K562 (cell line): ENCODE data around the gene PIH1D1. TPM values are rescaled to one million over a fixed set of nuclear protein-coding genes. Genes with fewer than 3 reads are reported as not detected.

Source experiments
- ATAC-seq: fragments of 200-7000 bp; cut with Tn5 transposase; 3 replicates; pipeline ENCODE4 v1.9.1; 2020; ENCODE audit warnings: moderate library complexity
- BruUV-seq: library from RNA; stranded (reverse); fragments of 400-500 nt; replicated peaks from 2 replicates; lab custom pipeline; 2021; lab: Mats Ljungman, UMichigan
- CTCF ChIA-PET: fragments of 300-600 bp; formaldehyde crosslinking; extraction: SDS; loops from one replicate; lab custom pipeline; 2021; ENCODE audit warnings: low intra/inter-chr PET ratio; lab: Yijun Ruan, JAX
- POLR2A ChIA-PET: fragments of 300-600, 350-650 bp; sonication (Branson Sonifier 250); formaldehyde crosslinking; extraction: SDS; loops from one replicate; lab custom pipeline; 2021; ENCODE audit warnings: antibody characterized with exemption, inconsistent platforms; lab: Yijun Ruan, JAX
- DNase-seq, 4 experiments: peaks; one replicate each; pipeline versions ENCODE4 v3.0.0 to v3.0.0-alpha.2; 2011 to 2018; ENCODE audit warnings: low spot score in 3 of 4, mixed read lengths in 3 of 4; ENCODE audit errors: extremely low read depth in 1 of 4
- FAIRE-seq: peaks from 2 replicates; lab custom pipeline; 2011; peaks lifted over from hg19 to GRCh38; lab: Jason Lieb, UNC
- H2AFZ ChIP-seq: 2 replicates; pipeline ENCODE4 v1.6.0; 2011; ENCODE audit warnings: low read depth, low read length, control low read depth, inconsistent platforms
- H3K27ac ChIP-seq: fragments of 200-600 bp; 3 replicates; pipeline ENCODE4 v1.8.0; 2011; ENCODE audit warnings: low read depth, mild to moderate bottlenecking, control low read depth, inconsistent platforms, low read length, moderate library complexity, mixed read lengths; ENCODE audit errors: extremely low read depth
- H3K27me3 ChIP-seq, 2 experiments: fragments of 300-600 bp in 1 of 2; 2 replicates in 1 of 2; 3 replicates in 1 of 2; pipeline versions ENCODE4 v1.6.0 to v1.8.0; 2011; ENCODE audit warnings: inconsistent platforms in 2 of 2, low read length in 2 of 2, mild to moderate bottlenecking in 1 of 2, mixed read lengths in 1 of 2, moderate library complexity in 1 of 2; ENCODE audit not compliant: control insufficient read depth in 2 of 2, insufficient read depth in 2 of 2
- H3K36me3 ChIP-seq: fragments of 300-600 bp; 3 replicates; pipeline ENCODE4 v1.8.0; 2011; ENCODE audit warnings: mild to moderate bottlenecking, low read length, inconsistent platforms; ENCODE audit not compliant: control insufficient read depth, insufficient read depth
- H3K4me1 ChIP-seq, 2 experiments: fragments of 200-600 bp in 1 of 2; replicated peaks in 1 of 2; 2 replicates in 1 of 2; 3 replicates in 1 of 2; pipeline versions ENCODE4 v1.5.1 to v1.8.0; 2011; ENCODE audit warnings: inconsistent platforms in 2 of 2, low read length in 2 of 2, mild to moderate bottlenecking in 1 of 2, mixed read lengths in 1 of 2, moderate library complexity in 1 of 2; ENCODE audit not compliant: control insufficient read depth in 2 of 2, insufficient read depth in 2 of 2
- H3K4me2 ChIP-seq: 2 replicates; pipeline ENCODE4 v1.6.1; 2011; ENCODE audit warnings: low read length, control low read depth, inconsistent platforms, mixed read lengths; ENCODE audit not compliant: insufficient read depth
- H3K4me3 ChIP-seq: fragments of 200-600 bp; sonication (generic), shearing (Covaris generic); 2 replicates; pipeline ENCODE4 v1.5.1; 2016; ENCODE audit warnings: control low read depth, inconsistent platforms
- H3K79me2 ChIP-seq: fragments of 200-600 bp; 3 replicates; pipeline ENCODE4 v1.8.0; 2011; ENCODE audit warnings: low read length, inconsistent platforms; ENCODE audit not compliant: control insufficient read depth, insufficient read depth
- H3K9ac ChIP-seq, 2 experiments: 2 replicates each; pipeline versions ENCODE4 v1.6.0 to v1.6.1; 2011; ENCODE audit warnings: low read depth in 2 of 2, low read length in 2 of 2, control low read depth in 1 of 2, inconsistent platforms in 1 of 2, mild to moderate bottlenecking in 1 of 2, mixed read lengths in 1 of 2; ENCODE audit not compliant: insufficient read depth in 1 of 2
- H3K9me1 ChIP-seq: one replicate; pipeline ENCODE4 v1.6.0; 2011; ENCODE audit warnings: inconsistent platforms, mild to moderate bottlenecking, low read length, moderate library complexity; ENCODE audit not compliant: control insufficient read depth, insufficient read depth
- H3K9me3 ChIP-seq: replicated peaks from 2 replicates; pipeline ENCODE4 v1.5.1; 2011; ENCODE audit warnings: low read depth, low read length, inconsistent platforms; ENCODE audit not compliant: control insufficient read depth, insufficient read depth
- H4K20me1 ChIP-seq: replicated peaks from 2 replicates; pipeline ENCODE4 v1.6.1; 2011; ENCODE audit warnings: low read length, inconsistent platforms, mixed read lengths; ENCODE audit not compliant: control insufficient read depth, insufficient read depth
- BCOR ChIP-seq: fragments of 450-650 bp; IDR thresholded peaks from 2 replicates; pipeline ENCODE4 v1.6.1; 2016
- ETS2 ChIP-seq: IDR thresholded peaks from 2 replicates; pipeline ENCODE4 v1.6.1; 2016; ENCODE audit warnings: borderline replicate concordance, missing genetic modification characterization, mild to moderate bottlenecking, moderate library complexity, missing compliant biosample characterization; ENCODE audit not compliant: poor library complexity, severe bottlenecking
- FOXK1 ChIP-seq: sonication (generic); formaldehyde crosslinking; IDR thresholded peaks from 2 replicates; pipeline ENCODE4 v1.8.0; 2022; ENCODE audit warnings: missing genetic modification reagents, mild to moderate bottlenecking, borderline replicate concordance
- GABPB1 ChIP-seq: sonication (generic); formaldehyde crosslinking; IDR thresholded peaks from 2 replicates; pipeline ENCODE4 v1.8.0; 2022; ENCODE audit warnings: mild to moderate bottlenecking, missing genetic modification reagents
- MED1 ChIP-seq: sonication (generic); formaldehyde crosslinking; IDR thresholded peaks from 2 replicates; pipeline ENCODE4 v1.8.1; 2023; ENCODE audit warnings: missing genetic modification reagents, borderline replicate concordance
- MXI1 ChIP-seq: IDR thresholded peaks from 2 replicates; pipeline ENCODE4 v1.6.1; 2011; ENCODE audit warnings: low read depth, mild to moderate bottlenecking, improper control_type of control experiment, low read length
- NCOA2 ChIP-seq, 2 experiments: fragments of 450-650 bp; IDR thresholded peaks; 2 replicates each; pipeline ENCODE4 v1.6.1; 2018; ENCODE audit warnings: mild to moderate bottlenecking in 2 of 2, moderate library complexity in 1 of 2; ENCODE audit not compliant: partially characterized antibody in 2 of 2
- POLR2A ChIP-seq: fragments of 450-650 bp; conservative IDR thresholded peaks from 2 replicates; pipeline ENCODE4 v1.6.1; 2016
- SPI1 ChIP-seq: IDR thresholded peaks from 2 replicates; pipeline ENCODE4 v1.6.1; 2011; ENCODE audit warnings: low read depth, low read length, control low read depth, borderline replicate concordance
- TRIM25 ChIP-seq: fragments of 450-650 bp; IDR thresholded peaks from 2 replicates; pipeline ENCODE4 v1.7.0; 2016; ENCODE audit warnings: borderline replicate concordance
- ZNF12 ChIP-seq: sonication (generic); formaldehyde crosslinking; IDR thresholded peaks from 2 replicates; pipeline ENCODE4 v1.4.0; 2020; ENCODE audit warnings: mild to moderate bottlenecking, missing genetic modification reagents
- ZNF282 ChIP-seq: sonication (generic); formaldehyde crosslinking; IDR thresholded peaks from 2 replicates; pipeline ENCODE4 v1.8.1; 2023; ENCODE audit warnings: missing genetic modification reagents
- ZNF407 ChIP-seq: fragments of 450-650 bp; IDR thresholded peaks from 2 replicates; pipeline ENCODE4 v1.6.1; 2016; ENCODE audit warnings: low read depth
- ZNF695 ChIP-seq: fragments of 450-650 bp; formaldehyde crosslinking; IDR thresholded peaks from 2 replicates; pipeline ENCODE4 v1.4.0; 2020; ENCODE audit warnings: mild to moderate bottlenecking, moderate library complexity
- WGBS: fragments of 100-300 bp; shearing (Covaris generic); methylation state at CpG from one replicate; pipeline ENCODE4 v1.1.6; 2016; ENCODE audit warnings: low coverage, mixed read lengths; ENCODE audit not compliant: insufficient coverage; ENCODE audit errors: missing lambda C conversion rate; 5-methylcytosine and 5-hydroxymethylcytosine counted together
- in situ Hi-C: fragments of 300-500 bp; cut with MboI; formaldehyde crosslinking; loops from 4 replicates; pipeline ENCODE4 v1.15.0; 2018; ENCODE audit warnings: inconsistent platforms, mixed read lengths
- intact Hi-C: fragments of 100-400 bp; cut with micrococcal nuclease; formaldehyde crosslinking; loops from 2 replicates; pipeline ENCODE4 v1.14.2; 2022
- polyA plus RNA-seq, 8 experiments: library from polyadenylated mRNA; depleted of rRNA in 4 of 8; stranded (reverse) in 5 of 8; unstranded in 3 of 8; fragments of >200 nt; fragmentation: Nextera tagmentation in 2 of 8; fragmentation: Illumina TruSeq in 1 of 8; extraction: Ambion mirVana in 2 of 8; extraction: Trizol in 1 of 8; gene quantifications; 2 replicates each; pipeline versions ENCODE4 v1.2.1 to v1.2.3, GENCODE V29; 2011 to 2014; ENCODE audit warnings: inconsistent platforms in 1 of 8, missing spikeins in 1 of 8
- total RNA-seq, 7 experiments: library from RNA; depleted of rRNA in 6 of 7; stranded (reverse); fragments of >200 nt in 6 of 7; fragmentation: Illumina TruSeq in 2 of 7; extraction: Trizol in 2 of 7; gene quantifications; 2 replicates each; pipeline versions ENCODE4 v1.2.1 to v1.2.3, GENCODE V29; 2011 to 2021; ENCODE audit warnings: low replicate concordance in 1 of 7

The PIH1D1 gene
- total and polyA plus RNA-seq, 9 of the 15 experiments (the other 6 are each of a cell fraction or from before 2014, with no cell fraction given): 26.5 to 224 (median 137) TPM

- POLR2A ChIA-PET: interaction anchor here (0.8 to 2.1 kb wide), 3 partner anchors 10 to 22 kb away, joined by 3 to 14 read pairs (median 8); no protein-coding TSS in a partner anchor
- WGBS: 66% methylated on average over 12 of the region's 16 CpGs
- Histone ChIP-seq H3K79me2 (no peaks in the 10 kb centered on the region), H3K27ac (no peak overlapping the region), H4K20me1 (no peaks in the 10 kb centered on the region), H3K9ac (no peak overlapping the region), H3K36me3 (no peaks in the 10 kb centered on the region), H3K9me1 (no peaks in the 10 kb centered on the region), H3K9me3 (no peaks in the 10 kb centered on the region), H3K4me2 (no peak overlapping the region), H3K4me3 (no peak overlapping the region), H3K4me1 (peaks cover 33 to 35% of the 10 kb centered on the region in 2 experiments), H2AFZ (no peak overlapping the region), H3K27me3 (no peaks in the 10 kb centered on the region)
- intact Hi-C loops: no loop called here
- DNase-seq (no peak), FAIRE-seq (no peak), ATAC-seq (no peak)
- CTCF ChIA-PET: interaction anchor here (0.5 kb wide), 1 partner anchor 10 kb away, joined by 3 read pairs; no protein-coding TSS in a partner anchor
- in situ Hi-C loops: no loop called here
- no peak for TF ChIP-seq TRIM25
- no peak for TF ChIP-seq ZNF12
- no peak for TF ChIP-seq MED1 (CRISPR knock-in tag)
- no peak for TF ChIP-seq BCOR
- TF ChIP-seq ETS2 (tag): no peak
- TF ChIP-seq NCOA2 (IDR thresholded peaks at IDR 0.05; ENCODE audit: partially characterized antibody in 2 of 2): no peak
- TF ChIP-seq ZNF695 (CRISPR knock-in tag): no peak
- no peak for TF ChIP-seq SPI1
- no peak for TF ChIP-seq GABPB1 (CRISPR knock-in tag)
- no peak for TF ChIP-seq ZNF282 (CRISPR knock-in tag)
- no peak for TF ChIP-seq ZNF407
- no peak for TF ChIP-seq FOXK1 (CRISPR knock-in tag)
- no peak for TF ChIP-seq MXI1
- TF ChIP-seq POLR2A: no peak
- BruUV-seq: no TSS peak
Measured at GRCh38 chr19:49407482-49408015, 44.1 kb downstream of the PIH1D1 start.
